ENCODE results near the gene DCLK2. TPM values are rescaled to one million over a fixed set of nuclear protein-coding genes. Genes with fewer than 3 reads are reported as not detected.
"Not testable (repeated sequence)": the region's sequence is repeated elsewhere in the genome, so short reads cannot be mapped to it uniquely, and the experiment has no call there.

The DCLK2 gene
- total RNA-seq, 2 donors from 2014 or later: 7.7 to 9.9 TPM

DNA sequence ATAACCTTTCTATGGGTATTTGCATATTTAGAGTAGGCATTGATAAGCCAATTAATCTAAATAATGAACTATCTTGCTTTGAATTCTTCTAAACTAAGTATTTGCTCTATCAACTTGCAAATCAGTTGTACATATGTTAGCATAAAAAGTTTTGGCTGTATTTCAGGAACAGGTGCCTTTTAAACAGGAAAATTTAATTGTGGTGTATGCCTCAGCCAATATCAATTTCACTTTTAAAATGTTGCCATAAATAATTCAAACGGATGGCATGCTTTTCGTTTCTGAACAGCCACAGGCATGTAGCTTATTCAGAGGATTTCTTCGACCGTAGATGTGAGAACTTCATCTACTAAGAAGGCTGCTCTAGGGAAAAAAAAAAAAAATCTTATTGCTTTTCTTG is 99.9 kb downstream of the DCLK2 start:
- intact Hi-C loops (cut with DNase I): loop anchor here in 1 of 2 donors (10.0 kb wide), 1 partner anchor 103 kb away; the partner anchor contains the start of gene DCLK2
- DNase-seq (no peak), ATAC-seq (no peak)

DNA sequence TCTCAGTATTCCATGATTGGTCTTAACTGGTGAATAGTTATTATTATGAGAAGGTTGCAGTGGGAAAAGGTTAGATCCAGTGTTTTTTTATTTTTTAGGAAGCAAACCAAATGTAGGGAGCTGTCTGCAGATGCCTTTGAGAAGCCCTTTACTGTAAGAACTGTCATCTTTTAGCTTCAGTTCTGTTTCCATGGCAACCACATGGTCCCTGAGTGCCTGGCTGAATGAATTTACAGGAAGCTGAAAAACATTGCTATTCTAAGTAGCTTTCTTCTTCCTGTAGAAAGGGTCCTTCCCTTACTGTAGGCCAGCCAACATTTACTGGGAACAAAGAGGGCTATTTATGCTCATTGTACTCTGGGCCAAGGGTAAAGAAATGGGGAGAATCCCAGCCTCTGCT is 103.3 kb downstream of the DCLK2 start:
- ATAC-seq: no peak
- intact Hi-C loops (cut with DNase I): no loop called here
- DNase-seq: no peak

DNA sequence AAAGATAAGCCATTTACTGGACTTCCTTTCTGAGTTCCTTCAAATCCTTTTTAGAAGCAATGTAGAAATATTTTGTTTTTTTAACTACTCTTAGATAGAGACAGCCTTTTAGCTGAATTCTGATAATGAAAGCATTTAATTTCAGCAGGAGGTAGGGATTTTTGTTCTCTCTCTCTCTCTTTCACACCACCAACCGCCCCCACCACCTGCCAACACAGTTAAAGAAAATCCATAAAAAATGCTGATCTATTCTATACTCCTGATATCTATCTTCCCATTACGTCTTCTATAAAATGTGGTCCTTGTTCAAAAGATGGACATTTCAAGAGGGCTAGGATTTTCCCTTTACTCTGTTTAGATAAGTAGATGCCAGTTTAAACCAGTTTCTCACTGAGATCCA is 104.5 kb downstream of the DCLK2 start:
- intact Hi-C loops (cut with DNase I): no loop called here
- no peak for DNase-seq
- ATAC-seq: no peak

DNA sequence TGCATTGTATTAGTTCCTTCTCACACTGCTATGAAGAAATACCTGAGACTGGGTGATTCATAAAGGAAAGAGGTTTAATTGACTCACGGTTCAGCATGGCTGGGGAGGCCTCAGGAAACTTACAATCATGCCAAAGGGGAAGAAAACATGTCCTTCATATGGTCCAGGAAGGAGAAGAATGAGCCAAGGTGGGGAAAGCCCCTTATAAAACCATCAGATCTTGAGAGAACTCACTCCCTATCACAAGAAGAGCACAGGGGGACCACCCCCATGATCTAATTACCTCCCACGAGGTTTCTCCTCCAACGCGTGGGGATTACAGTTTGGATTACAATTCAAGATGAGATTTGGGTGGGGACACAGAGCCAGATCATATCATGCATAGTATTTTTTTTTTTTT is 106.8 kb downstream of the DCLK2 start:
- ATAC-seq; intact Hi-C loops (cut with DNase I); DNase-seq: not testable (repeated sequence)

DNA sequence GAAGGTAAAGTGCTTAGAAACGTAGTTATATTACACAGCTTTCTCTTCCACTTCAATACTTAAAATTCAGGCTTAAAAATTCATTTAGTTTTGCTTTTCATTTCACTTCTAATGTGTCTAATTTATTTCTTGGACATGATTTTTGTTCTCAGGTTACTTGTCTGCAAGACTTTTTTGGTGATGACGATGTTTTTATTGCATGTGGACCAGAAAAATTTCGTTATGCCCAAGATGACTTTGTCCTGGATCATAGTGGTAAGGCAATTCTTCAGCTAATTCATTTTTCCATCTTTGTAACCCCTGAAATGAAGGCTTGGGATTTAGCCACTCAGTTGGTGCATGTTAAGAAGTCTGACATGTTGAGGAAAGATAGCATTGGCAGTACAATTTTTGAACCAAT is 114.7 kb downstream of the DCLK2 start:
- DNase-seq (no peak), ATAC-seq (no peak)
- intact Hi-C loops (cut with DNase I): no loop called here

DNA sequence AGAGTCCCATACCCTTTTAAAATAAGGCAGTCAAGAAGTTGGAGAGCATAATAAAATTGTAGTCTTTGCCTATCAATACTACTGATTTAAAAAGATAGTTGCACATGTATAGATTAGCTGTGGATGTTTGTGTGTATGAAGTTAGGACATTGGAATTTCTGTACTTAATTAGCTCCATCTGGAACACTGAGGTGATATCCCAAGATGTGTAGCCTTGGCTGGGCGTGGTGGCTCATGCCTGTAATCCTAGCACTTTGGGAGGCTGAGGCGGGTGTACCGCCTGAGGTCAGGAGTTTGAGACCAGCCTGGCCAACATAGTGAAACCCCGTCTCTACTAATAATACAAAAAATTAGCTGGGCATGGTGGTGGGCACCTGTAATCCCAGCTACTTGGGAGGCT is 119.0 kb downstream of the DCLK2 start:
- DNase-seq; ATAC-seq; intact Hi-C loops (cut with DNase I): not testable (repeated sequence)

DNA sequence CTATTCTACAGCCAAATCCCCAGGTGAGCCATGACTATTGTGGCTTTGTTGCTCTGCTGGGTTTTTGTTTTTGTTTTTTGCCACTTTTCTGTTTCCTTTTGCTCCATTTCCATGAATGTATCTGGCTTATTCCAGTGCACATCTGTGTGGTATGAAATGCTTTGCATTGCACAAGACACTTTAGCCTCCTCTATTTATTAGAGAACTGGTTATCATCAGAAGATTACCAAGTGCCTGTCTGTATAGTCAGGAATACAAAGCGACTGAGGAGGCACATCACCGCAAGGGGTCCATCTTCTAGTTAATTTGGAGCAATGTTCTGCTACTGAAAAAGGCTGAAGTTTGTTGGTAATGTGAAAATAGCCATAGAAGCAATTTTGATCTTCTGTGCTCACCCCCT is 120.8 kb downstream of the DCLK2 start:
- intact Hi-C loops (cut with DNase I): no loop called here
- ATAC-seq: no peak

DNA sequence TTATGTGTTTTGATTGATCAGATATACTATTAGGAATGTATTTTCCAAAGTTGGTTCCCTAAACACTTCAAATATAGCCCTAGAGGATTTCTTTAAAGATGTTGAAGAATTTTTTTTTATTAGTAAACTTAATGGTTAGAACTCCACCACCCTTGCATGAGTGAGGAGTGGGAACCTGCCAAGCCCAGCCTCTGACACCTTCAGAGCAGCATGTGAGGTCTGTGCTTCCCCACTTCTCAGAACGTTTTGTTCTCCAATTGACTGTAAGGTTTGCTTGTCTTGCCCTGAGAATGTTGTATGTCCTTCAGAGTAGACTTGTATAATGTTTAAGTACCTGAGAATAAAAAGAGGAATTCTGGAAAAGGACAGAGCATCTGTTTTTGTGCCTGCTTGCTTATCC is 126.8 kb downstream of the DCLK2 start:
- ATAC-seq (peak in 1 of 2 donors; percentile 37), DNase-seq (no peak)
- intact Hi-C loops (cut with DNase I): loop anchor here (5.0 kb wide), 2 partner anchors 128 to 193 kb away; partner anchors contain the start of gene DCLK2 (in 1 of the 2)

More for the DNA sequence above, 120.8 kb downstream of the DCLK2 start:
- DNase-seq: no peak

DNA sequence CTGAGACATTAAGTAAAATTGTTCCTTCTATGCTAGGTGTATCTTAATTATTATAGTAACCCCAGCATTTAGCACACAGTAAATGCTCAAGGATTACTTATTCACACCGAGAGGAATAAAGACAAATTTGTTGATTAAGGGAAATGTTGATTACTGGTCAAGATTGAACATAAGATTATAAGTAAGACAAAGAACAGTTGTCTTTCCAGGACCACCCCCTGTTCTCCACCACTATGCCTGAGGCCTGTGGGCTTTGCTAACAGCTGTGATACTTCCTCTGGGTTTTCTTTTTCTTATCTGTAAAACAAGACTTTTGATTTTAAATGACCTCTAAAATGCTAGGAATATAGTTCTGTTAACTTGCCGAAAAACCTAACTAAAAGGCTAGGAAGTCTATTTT is 128.0 kb downstream of the DCLK2 start:
- no peak for ATAC-seq
- no peak for DNase-seq
- intact Hi-C loops (cut with DNase I): loop anchor here (5.0 kb wide), 2 partner anchors 129 to 194 kb away; partner anchors contain the start of gene DCLK2 (in 1 of the 2)

DNA sequence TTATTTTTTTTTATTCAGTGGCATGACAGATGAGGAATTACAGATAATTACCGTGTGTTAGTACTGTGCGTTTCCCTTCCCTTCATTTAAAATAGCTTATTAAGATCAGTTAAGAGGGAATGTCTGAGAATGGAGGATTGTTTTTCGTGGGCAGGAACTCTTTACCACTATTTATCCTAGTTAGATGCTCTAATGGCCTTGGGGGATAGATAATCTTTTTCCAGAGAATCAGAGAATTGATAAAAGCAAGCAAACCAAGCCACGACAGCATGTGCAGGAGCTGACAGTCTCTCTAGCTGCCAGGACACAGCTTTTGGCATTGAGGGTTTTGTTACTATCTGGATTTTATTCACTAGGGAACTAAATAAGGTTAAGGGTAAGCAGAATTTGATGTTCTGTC is 128.7 kb downstream of the DCLK2 start:
- intact Hi-C loops (cut with DNase I): loop anchor here (5.0 kb wide), 2 partner anchors 130 to 195 kb away; partner anchors contain the start of gene DCLK2 (in 1 of the 2)
- DNase-seq (no peak), ATAC-seq (no peak)

DNA sequence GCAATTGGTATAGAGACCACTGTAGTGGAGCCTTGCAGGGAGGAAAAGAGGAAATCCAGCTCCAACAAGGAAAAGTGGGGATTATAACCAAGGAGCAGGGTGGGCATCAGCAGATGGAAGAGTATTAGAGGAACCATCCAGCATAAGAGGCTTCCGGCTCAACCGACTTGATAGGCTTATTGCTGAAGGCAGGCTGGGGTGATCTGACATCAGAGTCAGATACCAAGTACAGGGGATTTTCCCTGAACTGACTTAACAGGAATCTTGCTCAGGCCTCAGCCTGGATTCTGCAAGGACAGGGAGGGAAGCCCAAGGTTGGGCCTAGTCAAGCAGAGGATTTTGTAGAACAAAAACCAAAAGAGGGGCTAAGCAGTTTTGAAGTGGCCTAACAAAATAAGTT is 129.6 kb downstream of the DCLK2 start:
- DNase-seq (no peak), ATAC-seq (no peak)
- intact Hi-C loops (cut with DNase I): loop anchor here (2.0 to 5.0 kb wide), 3 partner anchors 131 to 197 kb away; partner anchors contain the start of gene DCLK2 (in 1 of the 2)

DNA sequence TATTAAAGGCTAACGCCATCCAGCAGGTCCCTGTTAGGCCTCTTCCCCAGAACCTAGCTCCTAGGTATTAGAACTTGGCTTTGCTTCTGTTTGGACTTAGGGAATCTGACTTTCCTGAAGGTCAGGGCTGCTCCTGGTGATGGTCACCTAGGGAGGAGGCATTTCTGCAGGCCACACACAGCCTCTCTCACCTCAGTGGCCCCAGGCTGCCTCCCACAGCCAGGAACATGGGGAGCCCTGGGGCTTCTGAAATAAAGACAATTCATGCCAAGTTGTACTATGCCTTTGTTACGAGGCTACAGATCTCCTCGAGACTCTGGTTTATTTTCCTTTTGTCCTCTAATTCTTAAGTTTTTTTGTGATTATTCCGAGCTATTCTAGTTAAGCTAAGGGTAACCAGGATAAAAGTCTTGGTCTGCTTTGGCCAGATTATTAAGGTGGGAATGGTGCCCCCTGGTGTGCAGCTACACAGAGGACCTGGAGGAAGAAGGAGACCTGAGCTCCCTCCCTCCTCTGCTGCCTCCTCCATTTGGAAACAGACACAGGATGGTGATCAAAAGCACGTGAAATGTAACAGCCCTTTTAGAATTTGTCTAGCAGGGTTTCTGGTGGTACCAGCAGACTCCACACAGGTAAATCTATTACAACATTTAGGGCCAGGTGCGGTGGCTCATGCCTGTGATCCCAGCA is 131.0 kb downstream of the DCLK2 start:
- DNase-seq: peak; percentile 71
- peak; percentile 73 to 83 for ATAC-seq
- intact Hi-C loops (cut with DNase I): loop anchor here (2.0 to 5.0 kb wide), 3 partner anchors 132 to 198 kb away; partner anchors contain the start of gene DCLK2 (in 1 of the 2)

DNA sequence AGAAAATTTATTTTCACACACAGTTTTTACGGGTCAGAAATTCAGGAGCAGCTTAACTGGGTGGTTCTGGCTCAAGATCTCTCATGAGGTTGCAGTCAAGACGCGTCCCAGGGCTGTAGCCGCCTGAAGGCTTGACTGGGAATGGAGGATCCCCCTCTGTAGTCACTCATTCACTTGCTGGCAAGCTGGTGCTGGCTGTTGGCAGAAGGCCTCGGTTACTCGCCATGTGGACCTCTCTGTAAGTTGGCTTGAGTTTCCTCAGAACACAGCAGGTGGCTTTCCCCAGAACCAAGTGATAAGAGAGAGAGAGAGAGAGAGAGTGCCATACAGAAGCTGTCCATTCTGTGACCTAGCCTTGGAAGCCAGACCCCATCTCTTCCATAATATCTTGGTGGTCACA is 132.8 kb downstream of the DCLK2 start:
- ATAC-seq: no peak
- intact Hi-C loops (cut with DNase I): no loop called here
- DNase-seq: no peak

DNA sequence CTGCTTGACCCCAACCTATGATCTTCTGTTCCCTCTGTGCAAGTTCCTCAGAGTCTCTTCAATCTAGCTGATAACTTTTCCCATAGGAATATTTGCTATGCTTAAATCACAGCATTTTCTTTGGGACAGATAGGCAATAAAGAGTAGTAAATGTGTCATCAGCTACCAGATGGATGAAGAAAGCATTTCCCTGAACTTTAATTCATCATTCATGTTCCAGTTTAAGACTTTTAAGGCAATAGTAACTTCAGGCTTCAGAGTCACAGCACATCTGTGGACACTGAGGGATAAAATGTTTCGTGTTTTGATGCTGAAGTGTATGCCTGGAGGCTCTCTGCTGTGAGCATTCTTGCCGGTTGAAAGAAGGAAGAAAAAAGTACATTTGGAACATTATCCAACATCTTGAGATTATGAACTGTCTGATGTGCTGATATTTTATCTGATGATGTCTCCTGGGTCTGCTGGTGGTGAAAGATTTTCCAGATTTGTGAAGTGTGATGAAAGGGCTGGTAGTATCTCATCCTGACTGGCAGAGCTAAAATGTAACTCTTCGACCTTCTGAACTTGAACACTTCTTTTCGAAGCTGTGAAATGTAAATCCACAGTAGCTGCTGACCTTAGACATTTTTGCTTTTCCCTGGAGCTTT is 133.7 kb downstream of the DCLK2 start:
- intact Hi-C loops (cut with DNase I): no loop called here
- DNase-seq: no peak
- no peak for ATAC-seq

DNA sequence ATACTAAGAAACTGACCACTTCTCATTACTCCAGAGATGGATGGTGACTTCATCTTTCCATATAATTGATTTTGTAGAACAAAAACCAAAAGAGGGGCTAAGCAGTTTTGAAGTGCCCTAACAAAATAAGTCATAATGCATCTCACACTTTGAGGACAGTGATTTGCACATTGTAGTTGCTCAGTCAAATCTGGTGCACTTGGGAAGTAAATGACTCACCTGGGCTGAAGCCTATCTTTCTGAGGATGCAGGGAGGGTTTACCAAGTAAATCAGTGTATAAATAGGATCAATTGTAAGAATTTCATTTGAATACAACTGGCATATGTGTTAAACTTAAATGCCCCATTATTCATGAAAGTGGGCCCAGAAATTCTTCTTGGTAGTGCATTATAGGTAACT is 134.2 kb downstream of the DCLK2 start:
- intact Hi-C loops (cut with DNase I): no loop called here

DNA sequence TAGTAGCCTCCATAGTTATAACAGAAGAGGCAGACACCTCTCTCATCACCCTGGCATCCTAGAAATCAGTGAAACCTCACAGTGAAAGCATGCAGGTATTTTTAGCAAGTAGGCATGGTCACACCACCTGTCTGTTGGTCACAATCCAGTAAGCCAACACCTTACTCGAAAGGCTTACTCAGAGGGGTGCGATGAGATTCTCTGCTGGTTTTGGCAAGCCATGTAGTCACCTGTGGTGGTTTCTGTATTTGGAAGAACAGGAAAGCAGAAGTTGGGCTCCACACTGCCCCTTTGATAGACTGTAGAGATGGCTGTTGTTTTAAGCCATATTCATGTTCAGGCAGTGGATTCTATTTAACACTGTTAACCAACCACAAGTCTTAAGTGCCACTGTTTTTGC is 134.7 kb downstream of the DCLK2 start:
- intact Hi-C loops (cut with DNase I): no loop called here
- DNase-seq: no peak
- ATAC-seq: no peak

More for the DNA sequence above, 134.2 kb downstream of the DCLK2 start:
- no peak for DNase-seq
- ATAC-seq: no peak

DNA sequence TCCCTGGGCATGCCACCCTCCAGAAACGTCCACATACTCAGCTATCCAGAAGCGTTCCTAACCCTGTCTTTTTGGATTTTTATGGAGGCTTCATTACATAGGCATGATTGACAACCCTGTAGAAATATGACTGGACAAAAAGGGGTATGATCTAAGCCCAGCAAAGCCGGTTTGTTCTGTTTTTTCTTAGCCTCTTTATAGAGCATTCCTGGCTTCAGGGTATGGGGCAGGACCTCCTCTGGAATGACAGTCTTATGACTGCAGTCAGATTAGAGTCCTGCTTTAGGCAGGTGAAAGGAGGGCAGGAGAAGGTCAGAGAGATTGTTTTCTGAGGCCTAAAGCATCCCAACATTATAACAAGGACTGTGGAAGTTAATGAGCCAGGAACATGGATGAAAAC is 137.4 kb downstream of the DCLK2 start:
- DNase-seq: no peak
- intact Hi-C loops (cut with DNase I): no loop called here
- no peak for ATAC-seq

DNA sequence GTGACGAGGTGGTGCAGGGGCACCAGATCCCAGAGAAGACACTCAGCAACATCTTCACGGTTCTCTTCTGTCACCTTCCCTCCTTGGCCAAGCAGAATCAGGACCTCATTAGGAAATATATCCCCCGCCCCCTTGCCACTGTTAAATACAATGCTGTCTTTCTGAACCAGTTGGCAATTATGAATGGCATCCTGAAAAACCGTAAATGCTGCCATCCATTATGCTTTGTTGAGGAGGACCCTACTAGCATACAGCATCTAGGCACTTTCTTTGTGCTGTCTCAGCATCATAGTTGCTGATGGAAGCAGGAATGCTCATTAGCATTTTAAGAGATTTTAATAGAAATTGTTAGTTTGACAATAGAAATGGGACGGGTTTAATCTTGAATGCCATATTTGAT is 138.5 kb downstream of the DCLK2 start:
- DNase-seq (no peak), ATAC-seq (no peak)
- intact Hi-C loops (cut with DNase I): no loop called here

DNA sequence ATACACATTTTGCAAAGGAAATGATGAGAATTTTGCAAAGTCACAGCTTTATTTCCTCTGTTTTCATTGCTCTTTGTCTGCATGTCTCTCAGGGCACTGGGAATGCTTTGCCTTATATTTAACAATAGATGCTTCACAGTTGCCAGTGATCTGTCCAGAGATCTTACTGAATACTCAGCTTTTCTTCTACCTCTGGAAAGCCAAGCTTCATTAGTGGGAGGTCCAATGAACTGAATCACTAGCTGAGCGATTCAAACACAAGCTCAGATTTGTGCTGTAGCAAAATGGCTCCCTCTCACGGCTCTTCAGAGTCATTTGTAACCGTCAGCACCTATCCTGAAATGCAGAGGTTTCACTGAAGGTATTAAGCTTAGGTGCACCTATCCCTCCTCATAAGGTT is 138.9 kb downstream of the DCLK2 start:
- intact Hi-C loops (cut with DNase I): no loop called here
- peak; percentile 30 to 68 for ATAC-seq
- DNase-seq: no peak

DNA sequence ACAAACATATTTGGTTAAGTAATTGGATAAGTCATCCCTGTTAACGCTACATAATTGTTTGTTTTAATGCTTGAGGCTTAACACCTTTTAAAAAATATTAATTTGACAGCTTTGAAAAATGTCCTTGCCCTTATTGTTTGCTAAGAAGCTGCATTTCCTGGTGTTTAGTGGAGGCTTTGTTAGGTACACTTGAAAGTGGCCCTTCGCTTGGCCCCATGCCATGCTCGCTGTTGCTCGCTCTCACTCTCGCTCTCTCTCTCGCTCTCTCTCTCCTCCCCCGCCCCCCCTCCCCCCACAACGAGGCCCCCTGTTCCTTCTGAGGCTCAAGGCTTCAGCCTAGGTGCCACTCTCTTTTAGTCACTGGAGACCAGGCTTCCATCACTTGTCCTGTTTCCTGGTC is 139.6 kb downstream of the DCLK2 start:
- intact Hi-C loops (cut with DNase I): no loop called here
- no peak for DNase-seq
- ATAC-seq: no peak

DNA sequence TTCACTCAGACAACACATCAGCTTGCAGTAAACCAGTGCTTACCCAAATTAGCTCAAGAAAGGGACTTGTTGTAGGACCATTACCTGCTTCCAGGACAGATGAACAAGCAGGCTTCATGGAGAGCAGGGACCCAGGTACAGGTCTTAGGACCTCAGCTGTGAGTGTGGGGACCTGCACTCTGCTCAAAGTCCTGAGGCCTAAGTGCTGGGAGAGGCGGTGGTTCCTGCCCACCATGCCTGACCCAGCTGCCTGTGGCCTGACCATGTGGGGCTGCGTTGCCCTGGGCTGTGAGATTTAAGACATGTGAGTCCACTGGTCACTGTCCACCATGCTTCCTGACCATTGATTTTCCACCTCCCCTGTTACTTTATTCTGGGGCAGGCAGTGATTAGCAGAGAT is 140.2 kb downstream of the DCLK2 start:
- intact Hi-C loops (cut with DNase I): no loop called here
- ATAC-seq (no peak), DNase-seq (no peak)
